Measurements from ENCODE around the gene POLK.

The POLK gene

DNA sequence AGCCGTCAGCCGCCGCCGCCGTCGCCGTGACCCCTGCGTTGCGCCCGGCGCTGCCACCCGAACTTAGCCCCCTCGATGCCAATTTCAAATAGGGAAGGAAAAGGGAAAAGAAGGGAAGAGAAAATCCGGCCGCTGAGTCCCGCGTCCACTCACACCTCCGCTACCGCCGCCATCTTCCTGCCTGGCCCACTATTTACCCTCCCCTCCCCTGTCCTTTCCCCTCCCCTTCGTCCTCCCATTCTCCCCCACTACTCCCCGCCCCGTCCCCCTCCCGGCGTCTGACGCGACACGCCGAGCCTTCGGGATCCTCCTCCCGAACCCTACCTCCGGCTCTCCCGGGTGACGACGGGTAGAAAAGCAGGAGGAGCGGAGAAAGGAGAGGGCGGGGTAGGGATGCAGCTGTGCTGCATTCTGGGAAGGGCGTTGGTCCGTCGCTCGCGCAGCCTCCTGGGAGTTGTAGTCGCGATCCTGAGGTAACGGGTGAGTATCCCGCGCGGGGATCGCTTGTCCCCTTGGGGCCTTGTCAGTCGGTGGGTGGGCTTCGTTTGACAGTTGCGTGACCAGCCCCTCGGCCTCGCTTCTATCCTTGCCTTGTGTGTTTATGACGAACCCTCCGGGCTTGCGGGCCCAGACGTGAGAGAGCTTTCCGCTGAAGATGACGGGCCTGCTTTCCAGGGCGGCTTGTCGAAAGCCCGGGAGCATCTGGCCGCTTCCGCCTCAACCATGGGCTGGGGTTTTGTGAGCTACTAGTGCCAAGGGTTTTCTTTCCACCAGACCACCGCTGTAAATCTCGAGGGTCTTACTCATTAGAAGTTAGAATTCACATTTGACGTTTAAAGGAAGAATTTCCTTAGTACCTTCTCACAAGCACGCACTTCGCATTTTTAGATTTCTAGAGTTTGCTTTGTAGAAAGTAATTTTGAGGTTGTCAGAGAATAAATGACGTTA lies at the start of gene POLK, which contains the start of gene CERT1:
POLK (plus strand) TSS at position 457 of the 948 bp plus-strand sequence.
CERT1 (minus strand) TSS at position 195 of the 948 bp plus-strand sequence. CDS start 422 bp downstream, outside the sequence.
- H3K4me3 ChIP-seq (ENCODE audit: low read length), result peak within 1 kb of the TSS; percentile 96
- peak within 1 kb of the TSS; percentile 86 for H2AFZ ChIP-seq (ENCODE audit: low read depth, low read length)
- peaks cover 4% of the 10 kb centered on the region for H3K9me3 ChIP-seq (ENCODE audit: low read length)
- peaks cover 20% of the 10 kb centered on the region for H3K4me1 ChIP-seq (ENCODE audit: insufficient read depth, low read length)
- no peaks in the 10 kb centered on the region for H3K36me3 ChIP-seq (ENCODE audit: insufficient read depth, low read length)
- no peaks in the 10 kb centered on the region for H3K27me3 ChIP-seq (ENCODE audit: insufficient read depth, low read length)

- H3K36me3 ChIP-seq (ENCODE audit: insufficient read depth, low read length), result no peaks in the 10 kb centered on the region
- H3K4me1 ChIP-seq (ENCODE audit: insufficient read depth, low read length), result no peaks in the 10 kb centered on the region
- H3K27me3 ChIP-seq (ENCODE audit: insufficient read depth, low read length), result no peaks in the 10 kb centered on the region
- H2AFZ ChIP-seq (ENCODE audit: low read depth, low read length), result no peak overlapping the region
- peaks cover 9% of the 10 kb centered on the region for H3K9me3 ChIP-seq (ENCODE audit: low read length)
- H3K4me3 ChIP-seq (ENCODE audit: low read length), result no peak overlapping the region
These were observed 48.0 kb upstream of the POLK start for GRCh38 chr5:75463726-75464125.

DNA sequence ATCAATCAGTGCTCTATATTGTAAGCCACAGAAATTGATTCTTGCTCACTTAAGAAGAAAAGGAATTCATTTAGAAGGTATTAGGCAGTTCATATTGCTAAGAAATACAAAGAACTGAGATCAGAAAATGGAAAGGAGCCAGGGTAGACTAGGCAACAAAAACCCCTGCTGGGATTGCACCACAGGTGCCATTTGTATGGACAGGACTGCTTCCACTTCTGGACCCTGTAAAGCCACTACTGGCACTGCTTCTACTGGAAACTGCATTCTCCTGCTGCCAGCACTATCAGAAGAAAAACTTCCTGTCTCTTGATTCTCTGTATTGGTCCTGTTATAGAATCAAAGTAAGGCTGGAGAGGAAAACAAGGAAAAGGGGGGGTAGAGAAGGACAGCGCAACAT lies 46.2 kb upstream of the POLK start:
- H3K36me3 ChIP-seq (ENCODE audit: insufficient read depth, low read length), result no peaks in the 10 kb centered on the region
- no peak overlapping the region for H3K4me3 ChIP-seq (ENCODE audit: low read length)
- peaks cover 6% of the 10 kb centered on the region for H3K9me3 ChIP-seq (ENCODE audit: low read length)
- no peaks in the 10 kb centered on the region for H3K4me1 ChIP-seq (ENCODE audit: insufficient read depth, low read length)
- H3K27me3 ChIP-seq (ENCODE audit: insufficient read depth, low read length), result no peaks in the 10 kb centered on the region
- H2AFZ ChIP-seq (ENCODE audit: low read depth, low read length), result no peak overlapping the region

GRCh38 chr5:75466006-75466716 lies 45.5 kb upstream of the POLK start:
- Histone ChIP-seq H3K4me1 (ENCODE audit: insufficient read depth, low read length) (no peaks in the 10 kb centered on the region), H2AFZ (ENCODE audit: low read depth, low read length) (no peak overlapping the region), H3K36me3 (ENCODE audit: insufficient read depth, low read length) (no peaks in the 10 kb centered on the region), H3K9me3 (ENCODE audit: low read length) (peaks cover 6% of the 10 kb centered on the region), H3K27me3 (ENCODE audit: insufficient read depth, low read length) (no peaks in the 10 kb centered on the region), H3K4me3 (ENCODE audit: low read length) (no peak overlapping the region)

DNA sequence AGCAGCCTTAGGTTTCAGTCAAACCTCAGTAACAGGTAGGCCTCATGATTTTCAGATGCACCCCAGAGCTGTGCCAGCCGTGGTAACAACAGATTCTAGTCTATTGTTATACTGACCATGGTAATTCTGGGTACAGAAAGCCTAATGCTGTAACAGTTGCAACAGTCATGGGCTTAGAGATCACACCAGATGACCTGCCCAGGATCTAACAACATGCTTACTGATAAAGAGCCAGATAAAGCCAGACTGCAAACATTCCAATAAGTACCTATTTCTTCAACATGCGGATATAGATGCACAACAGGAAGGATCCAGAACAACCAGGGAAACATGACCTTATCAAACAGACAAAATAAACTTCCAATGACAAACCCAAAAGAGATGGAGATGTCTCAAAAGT lies 43.1 kb upstream of the POLK start:
- H3K36me3 ChIP-seq (ENCODE audit: insufficient read depth, low read length), result no peaks in the 10 kb centered on the region
- no peaks in the 10 kb centered on the region for H3K27me3 ChIP-seq (ENCODE audit: insufficient read depth, low read length)
- H3K9me3 ChIP-seq (ENCODE audit: low read length), result peaks cover 4% of the 10 kb centered on the region
- H2AFZ ChIP-seq (ENCODE audit: low read depth, low read length), result no peak overlapping the region
- H3K4me1 ChIP-seq (ENCODE audit: insufficient read depth, low read length), result no peaks in the 10 kb centered on the region
- no peak overlapping the region for H3K4me3 ChIP-seq (ENCODE audit: low read length)

DNA sequence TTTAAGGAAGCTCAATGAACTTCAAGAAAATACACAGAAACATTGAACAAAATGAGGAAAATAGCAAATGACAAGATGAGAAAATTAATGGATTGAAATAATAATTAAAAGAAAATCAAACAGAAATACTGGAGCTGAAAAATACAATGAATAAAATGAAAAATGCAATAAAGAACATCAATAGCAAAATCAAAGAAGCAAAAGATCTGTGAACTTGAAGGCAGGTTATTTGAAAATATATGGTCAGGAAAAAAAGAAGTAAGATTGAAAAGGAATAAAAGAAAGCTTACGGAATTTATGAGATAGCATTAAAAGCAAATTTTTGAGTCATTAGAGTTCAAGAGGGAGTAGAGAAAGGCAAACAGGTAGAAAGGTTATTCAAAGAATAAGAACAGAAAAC lies 42.7 kb upstream of the POLK start:
- no peak overlapping the region for H3K4me3 ChIP-seq (ENCODE audit: low read length)
- H3K9me3 ChIP-seq (ENCODE audit: low read length), result peaks cover 4% of the 10 kb centered on the region
- no peaks in the 10 kb centered on the region for H3K27me3 ChIP-seq (ENCODE audit: insufficient read depth, low read length)
- no peaks in the 10 kb centered on the region for H3K36me3 ChIP-seq (ENCODE audit: insufficient read depth, low read length)
- H3K4me1 ChIP-seq (ENCODE audit: insufficient read depth, low read length), result no peaks in the 10 kb centered on the region
- H2AFZ ChIP-seq (ENCODE audit: low read depth, low read length), result no peak overlapping the region

- Histone ChIP-seq H3K27me3 (ENCODE audit: insufficient read depth, low read length) (no peaks in the 10 kb centered on the region), H3K4me3 (ENCODE audit: low read length) (no peak overlapping the region), H3K36me3 (ENCODE audit: insufficient read depth, low read length) (no peaks in the 10 kb centered on the region), H2AFZ (ENCODE audit: low read depth, low read length) (no peak overlapping the region), H3K4me1 (ENCODE audit: insufficient read depth, low read length) (no peaks in the 10 kb centered on the region), H3K9me3 (ENCODE audit: low read length) (peaks cover 4% of the 10 kb centered on the region)
These were observed 40.5 kb upstream of the POLK start for GRCh38 chr5:75471193-75471592.

DNA sequence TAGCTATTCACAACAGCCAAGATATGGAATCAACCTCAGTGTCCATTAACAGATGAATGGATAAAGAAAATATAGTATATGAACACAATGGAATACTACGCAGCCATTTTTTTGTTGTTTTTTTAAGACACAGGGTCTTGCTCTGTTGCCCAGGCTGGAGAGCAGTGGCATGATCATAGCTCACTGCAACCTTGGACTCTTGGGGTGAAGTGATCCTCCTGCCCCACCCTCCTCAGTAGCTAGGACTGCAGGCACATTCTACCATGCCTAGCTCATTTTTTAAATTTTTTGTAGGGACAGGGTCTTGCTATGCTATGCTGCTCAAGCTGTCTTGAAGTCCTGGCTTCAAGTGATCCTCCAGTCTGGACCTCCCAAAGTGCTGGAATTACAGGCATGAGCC lies 38.7 kb upstream of the POLK start:
- Histone ChIP-seq H3K27me3 (ENCODE audit: insufficient read depth, low read length) (no peaks in the 10 kb centered on the region), H3K4me3 (ENCODE audit: low read length) (no peak overlapping the region), H3K36me3 (ENCODE audit: insufficient read depth, low read length) (no peaks in the 10 kb centered on the region), H3K9me3 (ENCODE audit: low read length) (peaks cover 4% of the 10 kb centered on the region), H2AFZ (ENCODE audit: low read depth, low read length) (no peak overlapping the region), H3K4me1 (ENCODE audit: insufficient read depth, low read length) (no peaks in the 10 kb centered on the region)

- Histone ChIP-seq H2AFZ (ENCODE audit: low read depth, low read length) (no peak overlapping the region), H3K4me3 (ENCODE audit: low read length) (no peak overlapping the region), H3K9me3 (ENCODE audit: low read length) (peaks cover 3% of the 10 kb centered on the region), H3K36me3 (ENCODE audit: insufficient read depth, low read length) (no peaks in the 10 kb centered on the region), H3K4me1 (ENCODE audit: insufficient read depth, low read length) (no peaks in the 10 kb centered on the region), H3K27me3 (ENCODE audit: insufficient read depth, low read length) (no peaks in the 10 kb centered on the region)
These were observed 38.2 kb upstream of the POLK start for GRCh38 chr5:75473463-75473862.

- H3K4me3 ChIP-seq (ENCODE audit: low read length), result no peak overlapping the region
- no peaks in the 10 kb centered on the region for H3K27me3 ChIP-seq (ENCODE audit: insufficient read depth, low read length)
- no peak overlapping the region for H2AFZ ChIP-seq (ENCODE audit: low read depth, low read length)
- H3K9me3 ChIP-seq (ENCODE audit: low read length), result no peaks in the 10 kb centered on the region
- no peaks in the 10 kb centered on the region for H3K4me1 ChIP-seq (ENCODE audit: insufficient read depth, low read length)
- H3K36me3 ChIP-seq (ENCODE audit: insufficient read depth, low read length), result no peaks in the 10 kb centered on the region
These were observed 36.3 kb upstream of the POLK start for GRCh38 chr5:75475364-75475763.

DNA sequence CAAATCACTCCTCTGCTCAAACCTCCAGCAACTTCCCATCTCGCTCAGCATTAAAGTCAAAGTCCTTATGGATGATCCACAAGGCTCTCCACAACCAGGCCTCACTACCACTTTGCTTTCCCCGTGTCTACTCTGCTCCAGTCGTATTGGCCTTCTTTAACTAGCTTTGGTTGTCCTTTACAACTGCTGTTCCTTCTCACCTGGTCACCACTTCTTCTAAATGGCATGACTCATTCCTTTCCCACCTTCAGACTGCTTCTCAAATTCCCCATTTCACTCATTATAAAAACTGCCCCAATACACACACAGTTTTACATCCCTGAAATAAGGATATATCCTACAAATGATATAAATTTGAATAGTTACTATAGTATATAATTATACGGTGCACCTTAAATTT lies 30.7 kb upstream of the POLK start:
- Histone ChIP-seq H3K27me3 (ENCODE audit: insufficient read depth, low read length) (no peaks in the 10 kb centered on the region), H3K36me3 (ENCODE audit: insufficient read depth, low read length) (no peaks in the 10 kb centered on the region), H3K4me3 (ENCODE audit: low read length) (no peak overlapping the region), H2AFZ (ENCODE audit: low read depth, low read length) (no peak overlapping the region), H3K4me1 (ENCODE audit: insufficient read depth, low read length) (no peaks in the 10 kb centered on the region), H3K9me3 (ENCODE audit: low read length) (peaks cover 5% of the 10 kb centered on the region)

DNA sequence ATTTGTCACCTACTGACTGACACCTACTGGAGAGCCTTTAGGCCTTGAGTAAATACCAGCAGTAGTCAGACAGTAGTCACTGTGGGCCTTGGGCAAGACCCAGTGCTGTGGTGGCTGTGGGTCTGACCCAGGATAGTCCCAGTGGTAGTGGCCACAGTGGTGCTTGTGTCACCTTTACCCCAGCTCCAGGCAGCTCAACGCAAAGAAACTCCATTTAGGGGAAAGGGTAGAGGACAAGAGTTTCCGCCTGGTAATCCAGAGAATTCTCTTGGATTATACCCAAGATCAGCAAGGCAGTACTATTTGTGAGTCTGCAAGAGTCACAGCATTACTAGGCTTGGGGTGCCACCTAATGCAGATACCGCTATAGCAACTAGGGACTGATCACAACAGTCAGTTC lies 29.2 kb upstream of the POLK start:
- peaks cover 5% of the 10 kb centered on the region for H3K9me3 ChIP-seq (ENCODE audit: low read length)
- H3K4me1 ChIP-seq (ENCODE audit: insufficient read depth, low read length), result no peaks in the 10 kb centered on the region
- no peaks in the 10 kb centered on the region for H3K36me3 ChIP-seq (ENCODE audit: insufficient read depth, low read length)
- no peaks in the 10 kb centered on the region for H3K27me3 ChIP-seq (ENCODE audit: insufficient read depth, low read length)
- no peak overlapping the region for H2AFZ ChIP-seq (ENCODE audit: low read depth, low read length)
- H3K4me3 ChIP-seq (ENCODE audit: low read length), result no peak overlapping the region

- Histone ChIP-seq H3K36me3 (ENCODE audit: insufficient read depth, low read length) (no peaks in the 10 kb centered on the region), H3K9me3 (ENCODE audit: low read length) (peaks cover 5% of the 10 kb centered on the region), H3K4me1 (ENCODE audit: insufficient read depth, low read length) (no peaks in the 10 kb centered on the region), H3K27me3 (ENCODE audit: insufficient read depth, low read length) (no peaks in the 10 kb centered on the region), H3K4me3 (ENCODE audit: low read length) (no peak overlapping the region), H2AFZ (ENCODE audit: low read depth, low read length) (no peak overlapping the region)
These were observed 27.1 kb upstream of the POLK start for GRCh38 chr5:75484605-75485004.
